Measurements from ENCODE around the gene DEK.
A peak's percentile ranks its signal among the peaks of the same experiment; 100 is the strongest.
"Not testable (repeated sequence)": the region's sequence is repeated elsewhere in the genome, so short reads cannot be mapped to it uniquely, and the experiment has no call there.

Gene DEK

GRCh38 chr6:18264219-18264922, at the start of gene DEK:
DEK (minus strand) TSS chr6:18264530; CDS start chr6:18263987, 543 bp downstream.
- DNase-seq: peak; percentile 86

GRCh38 chr6:18312368-18312767, 48.0 kb upstream of the DEK start:
- DNase-seq: no peak

- DNase-seq: not testable (repeated sequence)
These were observed 45.7 kb upstream of the DEK start for GRCh38 chr6:18310010-18310409.

- DNase-seq: peak; percentile 3
These were observed 44.7 kb upstream of the DEK start for GRCh38 chr6:18309046-18309445.

DNA sequence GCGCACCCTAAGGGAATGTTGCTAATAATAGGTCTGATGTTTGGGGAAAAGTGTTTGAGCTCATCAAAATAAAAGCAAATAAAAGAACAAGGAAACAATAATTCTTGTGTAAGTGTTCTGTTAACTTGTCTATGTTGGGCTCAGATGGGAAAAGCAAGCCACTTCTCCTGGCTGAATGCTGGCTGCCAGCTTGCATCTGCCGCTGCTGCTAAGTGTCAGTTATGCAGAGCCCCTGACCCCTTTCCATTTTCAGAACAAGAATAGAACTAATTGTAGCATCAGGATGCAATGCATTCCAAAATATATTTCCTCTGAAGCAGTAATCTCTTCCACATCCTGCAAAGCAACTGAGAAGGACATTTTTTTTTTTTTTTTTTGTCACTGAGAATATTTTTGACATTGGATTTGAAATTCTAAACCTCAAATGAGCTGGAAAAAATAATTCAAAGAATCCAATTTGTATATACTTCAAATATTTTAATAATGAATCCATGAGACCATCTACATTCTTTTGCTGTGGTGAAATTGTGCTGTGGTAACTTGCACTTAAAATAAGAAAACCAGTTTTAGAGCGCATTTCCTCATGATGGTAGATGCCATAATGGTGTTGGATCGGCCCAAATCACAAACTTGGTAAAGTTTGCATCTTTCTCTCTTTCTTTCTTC, 43.9 kb upstream of the DEK start:
- peak; percentile 87 for DNase-seq

DNA sequence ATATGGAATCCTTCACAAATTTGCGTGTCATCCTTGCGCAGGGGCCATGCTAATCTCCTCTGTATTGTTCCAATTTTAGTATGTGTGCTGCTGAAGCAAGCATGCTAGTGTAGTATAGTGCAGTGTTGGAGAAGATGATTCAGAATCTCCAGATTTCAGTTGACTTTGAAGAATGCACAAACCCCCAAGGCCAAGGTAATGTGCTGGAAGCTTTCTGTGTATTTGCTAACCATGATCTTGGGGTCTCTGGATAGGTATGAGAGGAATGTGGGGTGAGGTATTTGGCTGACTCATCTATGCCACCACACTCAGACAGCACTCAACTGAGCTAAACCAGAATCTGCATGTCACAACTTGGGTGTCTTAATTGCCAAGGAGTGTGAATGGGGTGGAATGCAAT, 42.6 kb upstream of the DEK start:
- peak; percentile 96 for DNase-seq

DNA sequence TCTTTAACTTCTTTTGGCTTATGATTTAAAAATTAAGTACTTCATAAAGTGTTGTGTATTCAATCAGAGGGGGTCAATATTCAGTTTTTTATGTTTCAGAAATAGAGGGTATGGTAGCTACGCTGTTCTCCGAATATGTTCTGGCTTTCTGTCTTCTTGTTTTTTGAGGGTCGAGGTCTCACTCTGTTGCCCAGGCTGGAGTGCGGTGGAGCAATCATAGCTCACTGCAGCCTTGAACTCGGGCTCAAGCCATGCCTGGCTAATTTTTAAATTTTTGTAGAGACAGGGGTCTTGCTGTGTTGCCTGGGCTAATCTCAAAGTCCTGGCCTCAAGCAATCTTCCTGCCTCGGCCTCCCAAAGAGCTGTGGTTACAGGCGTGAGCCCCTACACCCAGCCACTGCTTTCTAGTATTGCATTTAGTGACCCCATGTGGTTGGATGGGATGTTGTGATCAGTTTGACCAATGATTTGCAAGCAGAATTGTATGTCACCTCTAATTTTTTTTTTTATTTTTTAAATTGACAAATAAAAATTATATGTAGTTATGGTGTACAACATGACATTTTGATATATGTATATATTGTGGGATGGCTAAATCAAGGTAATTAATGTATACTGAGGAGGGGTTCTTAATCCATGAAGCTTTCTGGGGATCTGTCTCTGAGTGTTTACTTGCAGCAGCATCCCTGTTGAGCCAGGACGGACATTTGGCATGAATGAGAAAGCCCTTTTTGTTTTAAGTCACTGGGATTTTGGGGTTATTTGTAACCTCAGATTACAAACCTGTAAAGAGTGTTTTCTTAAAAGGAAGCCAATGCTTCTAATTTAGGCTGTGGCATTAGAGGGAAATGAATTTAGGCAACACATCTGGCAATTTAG, 38.5 kb upstream of the DEK start:
- DNase-seq: peak; percentile 30

DNA sequence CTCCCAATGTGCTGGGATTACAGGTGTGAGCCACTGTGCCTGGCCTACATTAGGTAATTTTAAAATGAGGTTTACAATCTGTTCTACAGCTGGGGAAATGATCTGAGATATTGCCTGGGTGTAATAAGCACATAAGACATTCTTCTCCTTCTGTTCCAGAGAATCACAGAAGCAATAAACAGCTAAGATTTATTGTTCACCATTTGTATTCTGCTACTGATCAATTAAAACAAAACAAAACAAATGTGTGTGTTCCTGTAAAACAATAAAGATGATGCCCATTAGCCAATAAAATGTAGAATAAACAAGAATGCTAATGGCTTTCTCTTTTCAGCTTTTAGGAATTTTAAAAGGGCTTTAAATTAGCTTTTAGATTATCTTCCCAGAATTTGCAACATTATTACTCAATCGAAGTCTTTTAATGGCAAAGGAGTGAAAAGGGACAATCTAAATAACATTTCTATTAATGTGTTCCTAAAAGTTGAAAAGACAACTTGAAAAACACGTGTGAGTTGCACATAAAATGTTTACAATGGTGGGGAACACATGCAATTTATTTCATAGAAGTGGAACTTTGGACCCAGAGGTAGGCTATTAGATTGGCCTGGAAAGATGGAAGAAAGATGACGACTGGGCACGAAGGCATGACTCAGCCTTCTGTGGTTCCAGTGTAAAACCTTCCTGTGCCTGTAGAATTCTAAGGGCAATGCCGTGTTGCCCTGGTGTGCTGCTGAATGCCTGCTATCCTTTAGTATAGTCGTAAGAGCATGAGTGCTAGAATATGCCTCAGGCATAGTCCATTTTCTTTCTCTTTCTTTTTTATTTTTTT, 29.0 kb upstream of the DEK start:
- peak; percentile 14 for DNase-seq

DNA sequence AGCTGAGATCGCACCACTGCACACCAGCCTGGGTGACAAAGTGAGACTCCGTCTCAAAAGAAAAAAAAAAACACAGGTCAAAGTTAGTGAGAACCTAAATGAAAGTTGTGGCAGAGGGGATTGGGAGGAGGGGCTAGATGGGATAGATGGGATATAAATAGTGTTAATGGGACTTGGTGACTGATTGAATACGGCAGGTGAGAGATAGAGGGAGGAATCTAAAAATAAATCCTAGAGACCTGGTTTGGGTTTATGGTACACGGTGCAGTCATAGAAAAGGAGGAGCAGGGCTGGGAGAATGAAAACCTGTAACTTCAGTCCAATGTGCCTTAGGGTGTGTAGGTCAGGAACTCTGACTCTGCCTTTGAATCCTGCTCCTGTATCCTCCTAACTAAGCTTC, 25.0 kb upstream of the DEK start:
- no peak for DNase-seq

DNA sequence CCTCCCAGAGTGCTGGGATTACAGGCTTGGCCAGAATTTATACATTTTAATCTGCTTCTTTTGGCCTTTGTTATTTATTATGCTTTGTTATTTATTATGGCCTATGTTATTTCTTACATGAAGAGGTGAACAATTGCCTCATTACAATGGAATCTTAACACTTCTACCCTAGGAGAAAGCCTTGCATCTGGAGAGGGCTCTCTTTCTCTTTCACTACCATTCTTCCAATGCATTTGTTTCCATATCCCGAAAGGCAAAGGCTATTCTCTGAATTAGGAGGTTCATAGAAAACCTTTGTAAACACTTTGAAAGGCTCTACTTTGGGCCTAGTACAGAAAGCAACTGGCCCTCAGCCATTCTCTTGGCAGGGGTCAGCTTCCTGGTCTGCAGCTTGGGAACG, 19.9 kb upstream of the DEK start:
- no peak for DNase-seq

GRCh38 chr6:18281564-18281963, 17.2 kb upstream of the DEK start:
- DNase-seq: no peak

- DNase-seq: peak; percentile 43
These were observed 15.8 kb upstream of the DEK start for GRCh38 chr6:18280084-18280483.

GRCh38 chr6:18279422-18279821, 15.1 kb upstream of the DEK start:
- DNase-seq: no peak

GRCh38 chr6:18277237-18278006, 13.1 kb upstream of the DEK start:
- DNase-seq: no peak

- no peak for DNase-seq
These were observed 12.4 kb upstream of the DEK start for GRCh38 chr6:18276610-18277236.

GRCh38 chr6:18270216-18270615, 5.9 kb upstream of the DEK start:
- no peak for DNase-seq

DNA sequence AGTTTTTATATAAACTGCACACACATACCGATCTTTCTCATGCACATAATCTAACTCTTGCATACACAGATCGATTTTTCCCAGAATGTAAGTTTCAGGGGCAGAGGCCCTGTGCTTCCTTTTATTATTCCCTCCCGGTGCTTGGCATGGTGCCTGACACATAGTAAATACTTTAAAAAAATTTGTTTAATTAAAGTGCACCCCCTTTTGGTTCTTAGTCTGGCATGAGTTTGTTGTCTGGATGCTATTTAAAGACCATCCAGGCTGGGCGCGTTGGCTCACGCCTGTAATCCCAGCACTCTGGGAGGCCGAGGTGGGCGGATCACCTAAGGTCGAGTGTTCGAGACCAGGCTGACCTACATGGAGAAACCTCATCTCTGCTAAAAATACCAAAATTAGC, 5.4 kb upstream of the DEK start:
- no peak for DNase-seq

DNA sequence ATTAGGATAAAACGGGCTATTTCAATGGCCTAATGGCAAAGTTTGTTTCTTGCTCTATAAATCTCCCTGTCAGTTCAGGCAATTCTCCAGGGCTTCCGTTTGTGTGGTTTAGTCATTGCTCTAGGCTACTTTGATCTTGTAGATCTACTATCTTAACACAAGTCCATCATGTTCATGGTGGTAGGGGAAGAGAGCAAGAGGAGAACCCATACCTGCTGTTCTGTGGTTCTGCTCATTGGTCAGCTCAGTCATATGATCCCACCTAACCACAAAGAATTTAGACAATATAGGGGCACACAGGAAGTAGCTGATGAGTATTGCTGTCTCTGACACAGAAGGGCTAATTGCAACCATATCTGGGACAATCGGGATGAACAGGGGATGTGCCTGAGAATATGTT, 4.9 kb upstream of the DEK start:
- peak; percentile 80 for DNase-seq

DNA sequence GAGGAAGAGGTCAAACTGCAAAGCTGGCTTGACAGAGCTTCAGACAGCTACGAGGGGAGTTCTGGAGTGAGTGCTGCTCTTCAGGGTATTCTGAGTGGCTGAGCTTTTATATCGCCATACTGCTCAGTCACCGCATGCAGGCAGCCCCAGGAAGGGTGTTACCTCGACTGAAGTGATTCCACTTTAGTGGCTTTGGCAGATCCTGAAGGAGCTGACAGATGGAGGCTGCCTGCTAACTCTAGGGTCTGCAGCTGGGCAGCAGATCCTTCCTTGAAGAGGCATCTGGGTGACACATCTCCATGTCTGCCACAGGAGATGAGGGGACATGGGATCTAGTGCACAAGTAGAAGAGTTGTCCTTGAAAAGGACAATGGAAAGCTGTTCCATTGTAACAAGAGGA, 3.7 kb upstream of the DEK start:
- no peak for DNase-seq

- no peak for DNase-seq
These were observed 2.2 kb upstream of the DEK start for GRCh38 chr6:18266523-18266912.

GRCh38 chr6:18265787-18266522, 1.6 kb upstream of the DEK start:
- DNase-seq: no peak

Measured in fibroblast of upper back skin (primary cell).